Keratinocyte (primary cell): ENCODE results near the gene DGKI. TPM values are rescaled to one million over a fixed set of nuclear protein-coding genes. Genes with fewer than 3 reads are reported as not detected.

ENCODE experiments used
- DNase-seq: peaks from one replicate; pipeline ENCODE4 v3.0.0-alpha.2; 2011; ENCODE audit warnings: low read depth, missing footprints, low spot score
- FAIRE-seq: peaks from 2 replicates; lab custom pipeline; 2011; peaks lifted over from hg19 to GRCh38; lab: Jason Lieb, UNC
- H2AFZ ChIP-seq: 2 replicates; pipeline ENCODE4 v1.6.0; 2012; ENCODE audit warnings: low read length, control low read depth, inconsistent platforms; ENCODE audit not compliant: control insufficient read depth
- H3K27ac ChIP-seq: 2 replicates; pipeline ENCODE4 v1.5.1; 2011; ENCODE audit warnings: low read length; ENCODE audit not compliant: control insufficient read depth, insufficient read depth
- H3K27me3 ChIP-seq: 3 replicates; pipeline ENCODE4 v1.6.0; 2011; ENCODE audit warnings: low read length; ENCODE audit not compliant: control insufficient read depth, insufficient read depth; ENCODE audit errors: extremely low read depth
- H3K36me3 ChIP-seq, 2 experiments: 2 replicates in 1 of 2; 3 replicates in 1 of 2; pipeline ENCODE4 v1.5.1; 2011; ENCODE audit warnings: low read length in 2 of 2, mild to moderate bottlenecking in 1 of 2; ENCODE audit not compliant: control insufficient read depth in 2 of 2, insufficient read depth in 2 of 2; ENCODE audit errors: extremely low read depth in 1 of 2
- H3K4me1 ChIP-seq: 3 replicates; pipeline ENCODE4 v1.5.1; 2011; ENCODE audit warnings: low read length; ENCODE audit not compliant: control insufficient read depth, insufficient read depth; ENCODE audit errors: extremely low read depth
- H3K4me2 ChIP-seq: 3 replicates; pipeline ENCODE4 v1.6.0; 2011; ENCODE audit warnings: low read depth, low read length; ENCODE audit not compliant: control insufficient read depth, insufficient read depth; ENCODE audit errors: extremely low read depth
- H3K4me3 ChIP-seq, 3 experiments: fragments of 200-600 bp in 1 of 3; sonication (generic) in 1 of 3; 2 replicates in 2 of 3; 3 replicates in 1 of 3; pipeline ENCODE4 v1.5.1; 2011 to 2016; ENCODE audit warnings: low read length in 3 of 3, mild to moderate bottlenecking in 3 of 3, control low read depth in 2 of 3, inconsistent platforms in 1 of 3, low read depth in 1 of 3, mixed read lengths in 1 of 3, mixed run types in 1 of 3, moderate library complexity in 1 of 3; ENCODE audit not compliant: control insufficient read depth in 2 of 3, insufficient read depth in 2 of 3; ENCODE audit errors: extremely low read depth in 1 of 3
- H3K79me2 ChIP-seq: 2 replicates; pipeline ENCODE4 v1.6.0; 2012; ENCODE audit warnings: low read length; ENCODE audit not compliant: control insufficient read depth, insufficient read depth
- H3K9ac ChIP-seq: 3 replicates; pipeline ENCODE4 v1.6.0; 2011; ENCODE audit warnings: low read length; ENCODE audit not compliant: control insufficient read depth, insufficient read depth; ENCODE audit errors: extremely low read depth
- H3K9me1 ChIP-seq: 3 replicates; pipeline ENCODE4 v1.6.0; 2011; ENCODE audit warnings: low read length; ENCODE audit not compliant: control insufficient read depth, insufficient read depth; ENCODE audit errors: extremely low read depth
- H3K9me3 ChIP-seq: 2 replicates; pipeline ENCODE4 v1.5.1; 2012; ENCODE audit warnings: low read depth, low read length; ENCODE audit not compliant: control insufficient read depth
- H4K20me1 ChIP-seq: 3 replicates; pipeline ENCODE4 v1.6.0; 2011; ENCODE audit warnings: low read length; ENCODE audit not compliant: control insufficient read depth, insufficient read depth; ENCODE audit errors: extremely low read depth
- EZH2 ChIP-seq: IDR thresholded peaks from one replicate; pipeline ENCODE4 v1.6.1; 2012; ENCODE audit warnings: inconsistent platforms, mild to moderate bottlenecking, low read length, moderate library complexity
- dilution Hi-C: fragments of 300-500 bp; cut with MboI; formaldehyde crosslinking; loops from one replicate; pipeline ENCODE4 v1.7.0; 2020; ENCODE audit warnings: low sequenced_read_pairs; ENCODE audit not compliant: extremely low pct_ligation_motif_present
- polyA plus RNA-seq, 5 experiments: library from polyadenylated mRNA; depleted of rRNA in 3 of 5; stranded (reverse) in 3 of 5; stranded (forward) in 1 of 5; unstranded in 1 of 5; fragments of >200 nt; gene quantifications; 1 replicate in 1 of 5; 2 replicates in 3 of 5; 3 replicates in 1 of 5; pipeline versions ENCODE4 v1.2.1 to v1.2.3, GENCODE V29; 2011 to 2012; ENCODE audit warnings: missing spikeins in 2 of 5, low read depth in 1 of 5, low replicate concordance in 1 of 5
- TF ChIP-seq, protein P1 (sequence below), 3 experiments: IDR thresholded peaks in 1 of 3; conservative IDR thresholded peaks in 1 of 3; optimal IDR thresholded peaks in 1 of 3; 2 replicates in 2 of 3; 3 replicates in 1 of 3; pipeline versions ENCODE3 to v1.5.1; 2011; ENCODE audit warnings: low read length in 3 of 3, mild to moderate bottlenecking in 3 of 3, moderate library complexity in 2 of 3, control low read depth in 1 of 3, inconsistent platforms in 1 of 3; ENCODE audit not compliant: insufficient read depth in 2 of 3; ENCODE audit errors: extremely low read depth in 1 of 3

The DGKI gene
- polyA plus RNA-seq, 1 donor (not counting 4 experiments of a cell fraction or from before 2014, with no cell fraction given) = 0.14 TPM

DNA sequence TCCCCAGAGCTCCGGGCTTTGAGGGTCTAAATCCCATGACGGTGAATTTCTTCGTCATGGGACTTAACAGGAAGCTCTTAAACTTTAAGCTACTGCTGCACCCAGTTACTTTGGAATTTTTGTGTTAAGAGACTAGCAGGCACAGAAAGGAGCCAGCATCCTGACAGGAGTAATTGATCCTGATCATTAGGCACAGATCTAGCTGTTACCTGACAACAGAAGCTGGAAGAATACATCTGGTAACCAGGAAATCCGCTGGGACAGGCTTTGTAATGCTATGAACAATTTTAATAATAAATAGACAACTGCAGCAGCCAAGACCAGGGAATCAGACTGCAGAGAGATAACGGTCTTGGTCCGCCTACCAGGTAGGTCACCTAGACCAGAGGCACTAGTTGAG, 210.9 kb downstream of the DGKI start:
- Histone ChIP-seq H4K20me1 (no peaks in the 10 kb centered on the region), H3K4me3 (no peak overlapping the region), H3K9ac (no peak overlapping the region), H3K9me3 (no peaks in the 10 kb centered on the region), H3K79me2 (no peaks in the 10 kb centered on the region), H3K9me1 (no peaks in the 10 kb centered on the region), H3K4me2 (no peak overlapping the region), H3K36me3 (no peaks in the 10 kb centered on the region), H3K27ac (no peak overlapping the region), H3K4me1 (no peaks in the 10 kb centered on the region), H2AFZ (no peak overlapping the region), H3K27me3 (peaks cover 5% of the 10 kb centered on the region)
- dilution Hi-C loops = no loop called here
- DNase-seq (no peak), FAIRE-seq (no peak)
- TF ChIP-seq EZH2 = no peak
- TF ChIP-seq, protein P1, sequence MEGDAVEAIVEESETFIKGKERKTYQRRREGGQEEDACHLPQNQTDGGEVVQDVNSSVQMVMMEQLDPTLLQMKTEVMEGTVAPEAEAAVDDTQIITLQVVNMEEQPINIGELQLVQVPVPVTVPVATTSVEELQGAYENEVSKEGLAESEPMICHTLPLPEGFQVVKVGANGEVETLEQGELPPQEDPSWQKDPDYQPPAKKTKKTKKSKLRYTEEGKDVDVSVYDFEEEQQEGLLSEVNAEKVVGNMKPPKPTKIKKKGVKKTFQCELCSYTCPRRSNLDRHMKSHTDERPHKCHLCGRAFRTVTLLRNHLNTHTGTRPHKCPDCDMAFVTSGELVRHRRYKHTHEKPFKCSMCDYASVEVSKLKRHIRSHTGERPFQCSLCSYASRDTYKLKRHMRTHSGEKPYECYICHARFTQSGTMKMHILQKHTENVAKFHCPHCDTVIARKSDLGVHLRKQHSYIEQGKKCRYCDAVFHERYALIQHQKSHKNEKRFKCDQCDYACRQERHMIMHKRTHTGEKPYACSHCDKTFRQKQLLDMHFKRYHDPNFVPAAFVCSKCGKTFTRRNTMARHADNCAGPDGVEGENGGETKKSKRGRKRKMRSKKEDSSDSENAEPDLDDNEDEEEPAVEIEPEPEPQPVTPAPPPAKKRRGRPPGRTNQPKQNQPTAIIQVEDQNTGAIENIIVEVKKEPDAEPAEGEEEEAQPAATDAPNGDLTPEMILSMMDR (optimal IDR thresholded peaks at IDR 0.05 in 1 of 3, IDR thresholded peaks at IDR 0.05 in 1 of 3, conservative IDR thresholded peaks at IDR 0.05 in 1 of 3; ENCODE audit: extremely low read depth in 1 of 3, insufficient read depth in 2 of 3, low read length in 3 of 3) = no peak

DNA sequence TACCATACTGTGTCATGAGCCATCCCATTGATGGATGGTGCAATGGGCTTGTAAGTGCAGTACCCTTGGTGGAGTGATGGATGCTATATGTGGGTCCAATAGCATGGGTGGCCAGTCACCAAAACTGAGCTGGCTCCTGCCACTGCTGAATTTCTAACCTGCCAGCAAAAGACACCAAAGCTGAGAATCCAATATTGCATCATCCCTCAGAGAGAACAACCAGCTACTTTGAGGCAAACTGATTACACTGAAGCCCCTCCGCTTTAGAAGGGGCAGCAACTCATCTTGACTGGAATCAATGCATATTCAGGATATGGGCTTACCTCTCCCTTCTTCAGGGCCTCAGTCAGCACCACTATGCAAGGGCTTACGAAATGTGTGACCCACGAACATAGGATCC, 211.6 kb downstream of the DGKI start:
- H3K4me1 ChIP-seq = no peaks in the 10 kb centered on the region
- TF ChIP-seq EZH2 = no peak
- TF ChIP-seq, protein P1 (optimal IDR thresholded peaks at IDR 0.05 in 1 of 3, IDR thresholded peaks at IDR 0.05 in 1 of 3, conservative IDR thresholded peaks at IDR 0.05 in 1 of 3; ENCODE audit: extremely low read depth in 1 of 3, insufficient read depth in 2 of 3, low read length in 3 of 3) = no peak
- H3K79me2 ChIP-seq = no peaks in the 10 kb centered on the region
- DNase-seq = no peak
- H3K4me2 ChIP-seq = no peak overlapping the region
- no peaks in the 10 kb centered on the region for H3K36me3 ChIP-seq
- no peaks in the 10 kb centered on the region for H3K9me3 ChIP-seq
- no peak overlapping the region for H3K27ac ChIP-seq
- H2AFZ ChIP-seq = no peak overlapping the region
- no peak overlapping the region for H3K4me3 ChIP-seq
- FAIRE-seq = no peak
- H3K9me1 ChIP-seq = no peaks in the 10 kb centered on the region
- dilution Hi-C loops = no loop called here
- peaks cover 5% of the 10 kb centered on the region for H3K27me3 ChIP-seq
- H3K9ac ChIP-seq = no peak overlapping the region
- H4K20me1 ChIP-seq = no peaks in the 10 kb centered on the region
